GM20431 (cell line): Measurements from ENCODE around the gene PLTP.
"Not testable (repeated sequence)": the region's sequence is repeated elsewhere in the genome, so short reads cannot be mapped to it uniquely, and the experiment has no call there.

ENCODE experiments used
- in situ Hi-C: fragments of 300-500 bp; cut with MseI, MboI; formaldehyde crosslinking; loops from one replicate; pipeline ENCODE4 v1.15.0; 2020; ENCODE audit warnings: low sequenced_read_pairs; ENCODE audit not compliant: unreplicated experiment

The PLTP gene

GRCh38 chr20:45886590-45887345, 25.2 kb downstream of the PLTP start:
- in situ Hi-C loops, result no loop called here

DNA sequence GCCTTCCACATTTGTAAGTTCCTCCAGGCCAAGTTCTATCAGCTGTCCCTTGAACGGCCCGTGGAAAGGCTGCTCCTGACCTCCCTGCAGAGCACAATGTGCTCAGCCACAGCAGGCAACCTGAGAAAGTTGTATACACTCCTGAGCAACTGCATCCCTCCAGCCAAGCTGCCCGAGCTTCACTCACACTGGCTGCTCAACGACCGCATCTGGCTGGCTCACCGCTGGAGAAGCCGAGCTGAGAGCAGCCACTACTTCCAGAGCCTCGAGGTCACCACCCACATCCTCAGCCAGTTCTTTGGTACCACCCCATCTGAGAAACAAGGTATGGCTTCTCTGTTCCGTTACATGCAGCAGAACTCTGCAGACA, 28.9 kb downstream of the PLTP start:
- in situ Hi-C loops, result no loop called here

DNA sequence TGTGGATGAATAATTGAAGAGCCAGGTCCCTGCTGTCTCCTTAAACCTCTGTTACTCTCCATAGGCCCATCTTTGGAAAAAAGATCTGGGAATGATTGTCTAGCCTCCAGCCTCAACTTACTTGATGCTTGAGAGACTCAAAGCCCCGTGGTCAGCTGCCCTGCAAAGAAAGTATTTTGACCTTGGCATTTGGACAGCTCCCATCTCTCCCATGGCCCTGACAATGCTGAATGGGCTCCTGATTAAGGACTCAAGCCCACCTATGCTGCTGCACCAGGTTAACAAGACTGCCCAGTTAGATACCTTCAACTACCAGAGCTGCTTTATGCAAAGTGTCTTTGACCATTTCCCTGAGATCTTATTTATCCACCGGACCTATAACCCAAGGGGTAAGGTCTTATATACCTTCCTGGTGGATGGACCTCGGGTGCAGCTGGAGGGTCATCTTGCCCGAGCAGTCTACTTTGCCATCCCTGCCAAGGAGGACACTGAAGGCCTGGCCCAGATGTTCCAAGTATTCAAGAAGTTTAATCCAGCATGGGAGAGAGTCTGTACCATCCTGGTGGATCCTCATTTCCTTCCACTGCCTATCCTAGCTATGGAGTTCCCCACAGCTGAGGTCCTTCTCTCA, 29.4 kb downstream of the PLTP start:
- in situ Hi-C loops, result no loop called here

DNA sequence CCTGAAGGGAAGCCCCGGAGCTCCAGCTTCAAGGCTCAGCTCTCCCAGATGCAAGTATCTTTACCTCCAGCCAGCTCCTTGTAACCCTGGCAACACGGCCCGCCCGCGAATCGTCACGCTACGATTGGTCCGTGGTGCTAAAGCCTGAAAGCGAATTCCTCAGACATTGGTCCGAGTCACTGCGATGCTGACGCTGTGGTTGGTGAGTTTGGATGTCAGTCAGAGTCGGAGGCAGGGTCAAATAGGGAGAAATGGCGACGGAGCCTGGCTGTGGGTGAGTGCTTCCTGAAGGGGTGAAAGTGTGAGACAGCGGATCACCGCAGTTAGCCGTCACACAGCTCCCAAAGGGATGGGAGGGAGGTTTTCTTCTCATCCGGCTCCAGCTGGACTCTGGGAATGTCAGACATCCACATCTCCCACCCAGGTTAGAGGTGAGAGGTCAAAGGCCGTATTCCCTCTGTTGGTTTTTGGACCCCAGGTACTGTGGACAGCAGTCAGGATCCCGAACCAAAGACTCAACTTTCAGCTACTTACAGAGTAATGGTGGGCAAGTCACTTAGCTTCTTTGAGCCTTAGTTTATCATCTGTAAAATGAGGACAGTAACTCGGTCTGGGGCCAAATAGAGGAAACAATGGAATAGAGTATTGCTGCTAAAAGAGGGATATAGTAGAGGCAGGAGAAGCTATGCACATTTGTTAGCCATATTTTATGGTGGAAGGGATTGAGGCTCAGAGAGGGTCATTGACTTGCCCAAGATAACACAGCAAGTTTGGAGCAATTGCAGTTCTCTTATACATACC, 30.8 kb downstream of the PLTP start, which contains the start of gene ZSWIM1:
Gene ZSWIM1, plus strand, starts transcription at position 240 of the 801 bp plus-strand sequence. CDS start 1,366 bp downstream, outside the sequence.
- in situ Hi-C loops, result no loop called here

GRCh38 chr20:45878076-45878761, 33.7 kb downstream of the PLTP start:
- in situ Hi-C loops, result no loop called here

DNA sequence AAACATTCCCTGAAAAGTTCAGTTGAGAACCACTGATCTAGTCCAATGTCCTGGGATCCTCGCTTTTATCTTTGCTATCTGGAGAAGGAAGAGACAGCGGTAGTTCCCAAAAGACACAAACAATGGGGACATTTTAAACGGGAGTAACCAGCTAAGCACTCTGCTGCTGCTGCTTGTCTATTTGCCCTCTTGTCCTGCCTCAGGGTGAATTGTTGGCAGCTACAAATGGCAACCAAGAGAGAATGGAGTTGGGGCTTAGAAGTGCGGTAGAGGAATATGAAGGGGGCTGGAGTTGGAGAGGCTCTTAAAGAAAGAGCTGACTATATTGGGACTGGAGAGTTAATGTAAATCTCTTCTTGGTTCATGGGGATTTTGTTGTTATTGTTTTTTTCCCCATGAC, 37.4 kb downstream of the PLTP start:
- in situ Hi-C loops, result no loop called here

GRCh38 chr20:45874104-45874481, 37.9 kb downstream of the PLTP start:
- in situ Hi-C loops, result not testable (repeated sequence)

- in situ Hi-C loops, result no loop called here
These were observed 38.4 kb downstream of the PLTP start for GRCh38 chr20:45873409-45874103.

DNA sequence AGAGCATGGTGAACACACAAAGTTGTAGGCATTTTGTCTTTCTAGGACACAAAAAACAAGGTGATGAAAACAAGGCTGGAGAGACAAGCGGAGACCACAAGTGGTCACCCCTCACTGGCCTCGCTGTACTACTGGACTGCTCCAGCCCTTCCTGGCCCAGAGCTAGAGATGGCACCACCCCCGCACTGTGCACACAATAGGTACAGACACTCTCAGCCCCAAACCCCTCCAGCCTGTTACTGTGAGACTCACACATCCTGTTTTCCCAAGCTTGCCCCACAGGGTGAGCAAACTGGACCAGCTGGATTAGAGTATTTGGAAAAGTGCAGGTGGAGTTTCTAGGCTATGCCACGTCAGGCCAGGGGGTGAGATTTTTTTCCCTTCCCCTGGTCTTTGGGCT, 39.3 kb downstream of the PLTP start:
- in situ Hi-C loops, result no loop called here

- in situ Hi-C loops, result no loop called here
These were observed 44.2 kb downstream of the PLTP start for GRCh38 chr20:45867819-45868176.

- in situ Hi-C loops, result no loop called here
These were observed 44.7 kb downstream of the PLTP start for GRCh38 chr20:45867136-45867818.

DNA sequence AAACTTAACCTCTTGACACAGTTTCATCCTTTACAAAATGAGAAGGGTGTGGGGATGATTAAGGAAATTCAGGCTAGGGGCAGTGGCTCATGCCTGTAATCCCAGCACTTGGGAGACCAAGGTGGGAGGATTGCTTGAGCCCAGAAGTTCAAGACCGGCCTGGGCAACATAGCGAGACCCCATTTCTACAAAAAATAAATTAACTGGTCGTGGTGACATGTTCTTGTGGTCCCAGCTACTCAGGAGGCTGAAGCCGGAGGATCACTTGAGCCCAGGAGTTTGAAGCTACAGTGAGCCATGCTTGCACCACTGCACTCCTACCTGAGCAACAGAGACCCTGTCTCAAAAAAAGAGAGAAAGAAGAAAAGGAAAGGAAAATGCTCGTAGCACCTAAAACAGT, 45.5 kb downstream of the PLTP start:
- in situ Hi-C loops, result no loop called here

DNA sequence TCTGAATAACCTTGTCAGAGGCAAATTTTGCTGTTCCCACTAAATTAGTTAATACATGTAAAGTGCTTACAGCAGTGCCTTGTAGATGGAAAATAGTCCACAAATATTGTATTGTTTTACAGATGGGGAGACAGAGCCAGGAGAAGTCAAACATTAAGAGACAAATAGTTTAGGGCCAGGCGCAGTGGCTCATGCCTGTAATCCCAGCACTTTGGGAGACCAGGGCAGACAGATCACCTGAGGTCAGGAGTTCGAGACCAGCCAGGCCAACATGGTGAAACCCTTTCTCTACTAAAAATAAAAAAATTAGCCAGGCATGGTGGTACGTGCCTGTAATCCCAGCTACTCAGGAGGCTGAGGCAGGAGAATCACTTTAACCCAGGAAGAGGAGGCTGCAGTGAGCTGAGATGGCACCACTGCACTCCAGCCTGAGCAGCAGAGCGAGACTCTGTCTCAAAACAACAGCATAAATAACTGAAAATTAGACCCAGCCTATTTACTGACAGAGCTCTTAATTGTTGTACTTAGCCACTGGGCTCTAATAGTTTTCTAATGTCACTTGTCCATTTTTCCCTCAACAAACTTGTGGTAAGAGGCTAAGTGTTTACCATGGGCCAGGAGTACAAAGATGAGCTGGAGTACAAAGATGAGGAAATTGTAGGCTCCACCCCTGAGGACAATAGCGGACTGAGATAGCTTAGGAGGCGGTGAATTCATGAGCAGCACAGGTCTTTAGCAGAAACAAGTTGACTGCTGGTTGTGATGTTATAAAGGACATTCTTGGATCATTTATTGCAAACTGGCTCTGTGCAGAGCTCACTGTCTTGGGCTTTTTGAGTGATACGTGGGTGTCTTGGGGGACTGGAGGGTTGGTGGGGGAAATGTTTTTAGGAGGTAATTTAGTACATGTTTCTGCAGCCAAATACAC, 48.1 kb downstream of the PLTP start:
- in situ Hi-C loops, result no loop called here

DNA sequence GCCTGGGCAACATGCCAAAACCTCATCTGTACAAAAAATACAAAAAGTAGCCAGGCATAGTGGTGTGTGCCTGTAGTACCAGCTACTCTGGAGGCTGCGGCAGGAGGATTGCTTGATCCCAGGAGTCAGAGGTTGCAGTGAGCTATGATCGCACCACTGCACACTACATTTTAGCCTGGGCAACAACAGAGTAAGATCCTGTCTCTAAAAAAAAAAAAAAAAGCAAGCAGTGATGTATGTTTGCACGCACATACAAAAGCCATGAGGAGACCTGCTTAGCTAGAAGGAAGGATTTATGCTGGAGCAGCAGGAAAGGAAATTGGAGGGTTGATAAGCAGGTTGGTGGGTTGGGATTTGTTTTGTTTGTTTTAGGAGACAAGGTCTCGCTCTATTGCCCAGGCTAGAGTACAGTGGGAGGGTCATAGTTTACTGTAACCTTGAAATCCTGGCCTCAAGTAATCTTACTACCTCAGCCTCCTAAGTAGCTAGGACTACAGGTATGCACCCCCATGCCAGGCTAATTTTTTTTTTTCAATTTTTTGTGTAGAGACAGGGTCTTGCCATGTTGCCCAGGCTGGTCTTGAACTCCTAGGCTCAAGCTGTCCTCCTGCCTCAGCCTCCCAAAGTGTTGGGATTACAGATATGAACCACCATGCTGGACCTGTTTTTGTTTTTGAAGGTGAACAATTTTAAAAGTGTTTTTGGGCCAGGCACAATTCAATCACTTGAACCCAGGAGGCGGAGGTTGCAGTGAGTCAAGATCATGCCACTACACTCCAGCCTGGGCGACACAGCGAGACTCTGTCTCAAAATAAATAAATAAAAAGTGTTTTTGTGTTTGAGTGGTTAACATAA, 50.5 kb downstream of the PLTP start:
- in situ Hi-C loops, result no loop called here

DNA sequence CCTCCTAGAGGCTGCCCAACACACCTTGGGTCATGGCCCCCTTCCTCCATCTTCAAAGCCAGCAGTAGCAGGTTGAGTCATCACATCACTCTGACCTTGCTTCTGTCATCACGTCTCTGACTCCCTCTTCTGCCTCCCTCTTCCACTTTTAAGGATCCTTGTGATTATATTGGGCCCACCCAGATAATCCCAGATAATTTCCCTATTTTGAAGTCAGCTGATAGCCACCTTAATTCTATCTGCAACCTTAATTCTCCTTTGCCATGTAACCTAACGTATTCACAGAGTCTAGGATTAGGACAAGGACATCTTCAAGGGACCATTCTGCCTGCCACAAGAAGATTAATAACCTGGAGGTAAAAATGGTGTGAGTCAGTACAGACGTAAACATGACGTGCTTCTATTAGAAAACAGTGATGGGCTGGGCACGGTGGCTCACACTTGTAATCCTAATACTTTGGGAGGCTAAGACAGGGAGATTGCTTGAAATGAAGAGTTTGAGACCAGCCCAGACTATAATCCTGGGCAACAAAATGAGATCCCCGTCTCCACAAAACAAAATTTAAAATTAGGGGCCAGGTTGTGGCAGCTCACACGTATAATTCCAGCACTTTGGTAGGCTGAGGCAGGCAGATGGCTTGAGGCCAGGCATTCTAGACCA, 51.3 kb downstream of the PLTP start:
- in situ Hi-C loops, result no loop called here

GRCh38 chr20:45859916-45860315, 52.0 kb downstream of the PLTP start:
- in situ Hi-C loops, result no loop called here

DNA sequence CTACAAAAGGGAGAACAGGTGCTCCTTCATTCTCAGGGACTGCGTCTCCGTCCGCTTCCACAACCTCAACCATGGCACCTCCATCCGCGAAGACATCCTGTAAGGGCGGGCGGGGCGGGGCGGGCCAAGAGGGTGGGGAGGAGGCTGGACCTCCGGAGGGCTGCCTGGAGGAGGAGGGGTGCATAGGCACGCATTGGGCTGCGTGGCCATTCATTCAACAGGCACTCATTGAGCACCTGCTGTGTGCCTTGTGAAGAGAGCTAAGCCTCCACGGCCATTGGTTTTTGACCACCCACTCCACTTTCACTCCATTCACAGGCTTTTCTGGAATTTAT, 54.1 kb downstream of the PLTP start:
- in situ Hi-C loops, result no loop called here
